Cardiac fibroblast (primary cell): ENCODE results near the gene ZSCAN25.
"Not testable (repeated sequence)": the region's sequence is repeated elsewhere in the genome, so short reads cannot be mapped to it uniquely, and the experiment has no call there.

ENCODE experiments used
- DNase-seq, 2 donors: peaks; one replicate each; pipeline versions ENCODE4 v3.0.0 to v3.0.0-alpha.2; 2010; ENCODE audit warnings: low read depth in 2 of 2
- H3K4me3 ChIP-seq, 2 donors: replicated peaks in 1 of 2; 1 replicate in 1 of 2; 2 replicates in 1 of 2; pipeline ENCODE4 v1.5.1; 2011; ENCODE audit warnings: low read depth in 2 of 2, low read length in 2 of 2, mild to moderate bottlenecking in 2 of 2, moderate library complexity in 1 of 2
- CTCF ChIP-seq: IDR thresholded peaks from one replicate; pipeline ENCODE4 v1.5.1; 2011; ENCODE audit warnings: low read depth, mild to moderate bottlenecking, low read length, inconsistent platforms

Gene ZSCAN25

GRCh38 chr7:99628471-99629465 lies 12.0 kb downstream of the ZSCAN25 start:
- TF ChIP-seq CTCF = no peak
- no peak overlapping the region for H3K4me3 ChIP-seq
- DNase-seq = no peak

- TF ChIP-seq CTCF = no peak
- no peak overlapping the region for H3K4me3 ChIP-seq
- DNase-seq = no peak
These were observed 12.9 kb downstream of the ZSCAN25 start for GRCh38 chr7:99629643-99630042.

- DNase-seq = peak; percentile 14 to 28
These were observed 14.8 kb downstream of the ZSCAN25 start for GRCh38 chr7:99631295-99632109.

GRCh38 chr7:99637414-99637813 lies 20.7 kb downstream of the ZSCAN25 start:
- H3K4me3 ChIP-seq, DNase-seq: not testable (repeated sequence)

More at GRCh38 chr7:99631295-99632109, 14.8 kb downstream of the ZSCAN25 start:
- H3K4me3 ChIP-seq = no peak overlapping the region
- TF ChIP-seq CTCF = no peak

- no peak for TF ChIP-seq CTCF
- H3K4me3 ChIP-seq = no peak overlapping the region
- DNase-seq = no peak
These were observed 22.0 kb downstream of the ZSCAN25 start for GRCh38 chr7:99638731-99639130.

GRCh38 chr7:99639267-99639666 lies 22.5 kb downstream of the ZSCAN25 start:
- TF ChIP-seq CTCF = no peak
- DNase-seq = no peak
- no peak overlapping the region for H3K4me3 ChIP-seq

GRCh38 chr7:99642027-99642426 lies 25.3 kb downstream of the ZSCAN25 start:
- no peak for DNase-seq
- TF ChIP-seq CTCF = no peak
- no peak overlapping the region for H3K4me3 ChIP-seq
